Pancreas (tissue), 10 donors: ENCODE results near the gene PIK3CB. TPM values are rescaled to one million over a fixed set of nuclear protein-coding genes. Genes with fewer than 3 reads are reported as not detected.

Experiments used
- ATAC-seq, 4 donors: fragments of 200-7000 bp; cut with Tn5 transposase; one replicate each; pipeline versions ENCODE4 v1.8.0 to v1.9.1; 2020; ENCODE audit warnings: mild to moderate bottlenecking in 4 of 4, moderate library complexity in 4 of 4
- DNase-seq, 6 donors: peaks; one replicate each; pipeline ENCODE4 v3.0.0-alpha.2; 2020
- FAIRE-seq: peaks from 2 replicates; lab custom pipeline; 2012; peaks lifted over from hg19 to GRCh38; lab: Jason Lieb, UNC
- H3K27ac ChIP-seq, 4 donors: fragments of 200-600 bp; sonication (generic); 1 replicate in 3 of 4; 2 replicates in 1 of 4; pipeline versions ENCODE4 v1.5.0 to v1.8.0; 2020
- H3K27me3 ChIP-seq, 4 donors: fragments of 200-600 bp; one replicate each; pipeline ENCODE4 v1.8.0; 2021
- H3K36me3 ChIP-seq, 3 donors: fragments of 200-600 bp; sonication (generic) in 1 of 3; one replicate each; pipeline versions ENCODE4 v1.5.0 to v1.8.0; 2020 to 2021
- H3K4me1 ChIP-seq, 3 donors: fragments of 200-600 bp; one replicate each; pipeline ENCODE4 v1.8.0; 2021
- H3K4me3 ChIP-seq, 4 donors: fragments of 200-600 bp; sonication (generic) in 2 of 4; one replicate each; pipeline versions ENCODE4 v1.5.0 to v1.8.0; 2020 to 2021
- H3K9me3 ChIP-seq, 4 donors: fragments of 200-600 bp; one replicate each; pipeline ENCODE4 v1.8.0; 2021
- WGBS, 2 donors: extraction: QIAGEN DNeasy Blood & Tissue Kit; methylation state at CpG; one replicate each; pipeline ENCODE4 v1.1.7; 2013; 5-methylcytosine and 5-hydroxymethylcytosine counted together
- intact Hi-C, 3 donors: fragments of 100-400 bp; cut with DNase I; formaldehyde crosslinking; loops; one replicate each; pipeline versions ENCODE4 v1.11.1 to v1.14.2; 2022
- polyA plus RNA-seq, 2 donors: library from polyadenylated mRNA; stranded (reverse); fragments of 200-250 nt; gene quantifications; one replicate each; pipeline ENCODE4 v1.2.3, GENCODE V29; 2013
- total RNA-seq, 6 donors: library from RNA; stranded (reverse); fragmentation: NEBNext Ultra II Directional in 4 of 6; extraction: Animal tissue kit (Norgen Biotek cat#: 25700) in 4 of 6; gene quantifications; one replicate each; pipeline versions ENCODE4 v1.2.1 to v1.2.4, GENCODE V29; 2021 to 2023
- TF ChIP-seq, protein P1 (sequence below), 4 donors: fragments of 200-600 bp; sonication (generic) in 3 of 4; IDR thresholded peaks; one replicate each; pipeline versions ENCODE4 v1.5.0 to v1.8.0; 2021; ENCODE audit warnings: antibody characterized with exemption in 4 of 4
- donor health status: healthy with polysubstance abuse.
- donor health status: DM: no; HTN: no; CAD: no; lungs with moderate emphysema.
- donor health status: DM: no; HTN: no; CAD: no.
- donor health status: control.
- donor health status: control.
- donor health status: Bipolar disorder and iron deficiency.
- donor health status: DM: yes; HTN: yes; CAD: no.
- donor health status: DM: no; HTN: no; CAD: no.
- donor health status: DM: no; HTN: no; CAD: no.
- donor health status: DM: yes; HTN: yes; CAD: no.

PIK3CB gene
- total and polyA plus RNA-seq, 8 donors: 8.2 to 36.4 (median 24.4) TPM

DNA sequence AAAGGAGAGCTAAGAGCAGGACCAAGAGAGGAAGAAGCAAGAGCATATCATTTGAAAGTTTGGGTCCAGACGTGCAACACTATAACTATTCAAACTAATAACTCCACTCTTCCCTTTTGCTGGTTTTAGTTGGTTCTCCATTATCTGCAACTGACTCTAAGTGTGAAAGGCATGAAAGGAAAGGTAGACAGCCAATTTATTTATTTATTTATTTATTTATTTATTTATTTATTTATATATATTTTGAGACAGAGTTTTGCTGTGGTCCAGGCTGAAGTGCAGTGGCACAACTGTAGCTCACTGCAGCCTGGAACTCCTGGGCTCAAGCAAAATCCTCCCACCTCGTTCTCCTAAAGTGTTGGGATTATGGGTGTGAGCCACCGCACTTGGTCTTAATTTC lies 22.1 kb upstream of the PIK3CB start:
- TF ChIP-seq, protein P1, sequence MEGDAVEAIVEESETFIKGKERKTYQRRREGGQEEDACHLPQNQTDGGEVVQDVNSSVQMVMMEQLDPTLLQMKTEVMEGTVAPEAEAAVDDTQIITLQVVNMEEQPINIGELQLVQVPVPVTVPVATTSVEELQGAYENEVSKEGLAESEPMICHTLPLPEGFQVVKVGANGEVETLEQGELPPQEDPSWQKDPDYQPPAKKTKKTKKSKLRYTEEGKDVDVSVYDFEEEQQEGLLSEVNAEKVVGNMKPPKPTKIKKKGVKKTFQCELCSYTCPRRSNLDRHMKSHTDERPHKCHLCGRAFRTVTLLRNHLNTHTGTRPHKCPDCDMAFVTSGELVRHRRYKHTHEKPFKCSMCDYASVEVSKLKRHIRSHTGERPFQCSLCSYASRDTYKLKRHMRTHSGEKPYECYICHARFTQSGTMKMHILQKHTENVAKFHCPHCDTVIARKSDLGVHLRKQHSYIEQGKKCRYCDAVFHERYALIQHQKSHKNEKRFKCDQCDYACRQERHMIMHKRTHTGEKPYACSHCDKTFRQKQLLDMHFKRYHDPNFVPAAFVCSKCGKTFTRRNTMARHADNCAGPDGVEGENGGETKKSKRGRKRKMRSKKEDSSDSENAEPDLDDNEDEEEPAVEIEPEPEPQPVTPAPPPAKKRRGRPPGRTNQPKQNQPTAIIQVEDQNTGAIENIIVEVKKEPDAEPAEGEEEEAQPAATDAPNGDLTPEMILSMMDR (IDR thresholded peaks at IDR 0.05): no peak
- no peak overlapping the region for H3K27ac ChIP-seq
- H3K4me1 ChIP-seq: peaks cover 0 to 7% (median 2%) of the 10 kb centered on the region in 3 donors
- DNase-seq (no peak), FAIRE-seq (no peak), ATAC-seq (no peak)
- H3K9me3 ChIP-seq: no peaks in the 10 kb centered on the region
- H3K27me3 ChIP-seq: no peaks in the 10 kb centered on the region
- no peaks in the 10 kb centered on the region for H3K36me3 ChIP-seq
- no peak overlapping the region for H3K4me3 ChIP-seq
- intact Hi-C loops: no loop called here
- 93 to 97% methylated on average over 3 of the region's 3 CpGs for WGBS, 2 donors

DNA sequence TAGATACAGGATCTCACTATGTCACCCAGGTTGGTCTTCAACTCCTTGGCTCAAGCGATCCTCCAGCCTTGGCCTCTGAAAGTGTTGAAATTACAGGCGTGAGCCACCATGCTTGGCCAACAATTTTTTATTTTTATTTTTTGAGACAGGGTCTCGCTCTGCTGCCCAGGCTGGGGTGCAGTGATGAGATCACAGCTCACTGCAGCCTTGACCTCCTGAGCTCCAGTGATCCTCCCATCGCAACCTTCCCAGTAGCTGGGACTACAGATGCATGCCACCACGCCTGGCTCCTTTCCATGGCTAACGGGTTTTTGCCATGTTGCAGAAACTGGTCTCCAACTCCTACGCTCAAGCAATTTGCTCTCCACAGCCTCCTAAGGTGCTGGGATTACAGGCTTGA lies 20.2 kb upstream of the PIK3CB start:
- Histone ChIP-seq H3K9me3 (no peaks in the 10 kb centered on the region), H3K36me3 (no peaks in the 10 kb centered on the region), H3K4me1 (no peaks in the 10 kb centered on the region), H3K27me3 (no peaks in the 10 kb centered on the region), H3K27ac (no peak overlapping the region), H3K4me3 (no peak overlapping the region)
- no peak for ATAC-seq
- TF ChIP-seq, protein P1 (IDR thresholded peaks at IDR 0.05): no peak
- 92 to 97% methylated on average over 7 of the region's 7 CpGs for WGBS, 2 donors
- FAIRE-seq: no peak
- intact Hi-C loops: no loop called here
- DNase-seq: no peak

DNA sequence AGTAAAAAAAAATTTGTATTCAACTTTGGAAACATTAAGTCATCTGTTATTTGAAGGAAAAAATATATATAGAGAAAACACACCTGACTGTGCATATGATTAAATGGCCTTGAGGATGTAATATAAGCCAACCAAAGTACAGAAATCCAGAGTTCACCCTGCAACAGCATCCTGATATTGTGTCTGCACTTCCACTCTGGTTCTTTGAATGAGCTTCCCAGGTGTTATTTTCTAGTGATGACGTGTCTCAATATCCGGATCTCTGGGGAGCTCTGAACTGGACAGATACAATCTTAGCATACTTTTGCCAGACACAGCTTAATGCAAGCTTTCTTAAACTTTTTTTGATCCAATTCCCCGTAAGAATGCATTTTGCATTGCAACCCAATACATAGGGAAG lies 19.5 kb upstream of the PIK3CB start:
- Histone ChIP-seq H3K36me3 (no peaks in the 10 kb centered on the region), H3K4me3 (no peak overlapping the region), H3K27ac (no peak overlapping the region), H3K9me3 (no peaks in the 10 kb centered on the region), H3K4me1 (no peaks in the 10 kb centered on the region), H3K27me3 (no peaks in the 10 kb centered on the region)
- FAIRE-seq (no peak), DNase-seq (no peak), ATAC-seq (no peak)
- TF ChIP-seq, protein P1 (IDR thresholded peaks at IDR 0.05): no peak
- intact Hi-C loops: no loop called here
- WGBS, 2 donors: 85 to 86% methylated on average over 3 of the region's 3 CpGs

DNA sequence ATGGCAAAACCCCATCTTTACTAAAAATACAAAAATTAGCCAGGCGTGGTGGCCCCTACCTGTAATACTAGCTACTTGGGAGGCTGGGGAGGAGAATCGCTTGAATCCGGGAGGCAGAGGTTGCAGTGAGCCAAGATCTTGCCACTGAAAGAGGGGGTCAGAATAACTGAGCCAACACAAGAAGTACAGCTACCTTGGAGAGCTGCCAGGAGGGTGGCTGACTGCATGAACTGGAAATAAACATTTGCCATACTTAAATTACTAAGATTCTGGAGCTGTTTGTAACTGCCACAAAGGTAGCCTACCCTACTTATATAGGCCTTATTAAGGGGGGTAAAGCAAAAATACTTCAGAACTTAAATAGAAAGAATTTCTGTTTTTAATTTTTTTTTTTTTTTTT lies 15.4 kb upstream of the PIK3CB start:
- WGBS, 2 donors: 66 to 73% methylated on average over 3 of the region's 3 CpGs

DNA sequence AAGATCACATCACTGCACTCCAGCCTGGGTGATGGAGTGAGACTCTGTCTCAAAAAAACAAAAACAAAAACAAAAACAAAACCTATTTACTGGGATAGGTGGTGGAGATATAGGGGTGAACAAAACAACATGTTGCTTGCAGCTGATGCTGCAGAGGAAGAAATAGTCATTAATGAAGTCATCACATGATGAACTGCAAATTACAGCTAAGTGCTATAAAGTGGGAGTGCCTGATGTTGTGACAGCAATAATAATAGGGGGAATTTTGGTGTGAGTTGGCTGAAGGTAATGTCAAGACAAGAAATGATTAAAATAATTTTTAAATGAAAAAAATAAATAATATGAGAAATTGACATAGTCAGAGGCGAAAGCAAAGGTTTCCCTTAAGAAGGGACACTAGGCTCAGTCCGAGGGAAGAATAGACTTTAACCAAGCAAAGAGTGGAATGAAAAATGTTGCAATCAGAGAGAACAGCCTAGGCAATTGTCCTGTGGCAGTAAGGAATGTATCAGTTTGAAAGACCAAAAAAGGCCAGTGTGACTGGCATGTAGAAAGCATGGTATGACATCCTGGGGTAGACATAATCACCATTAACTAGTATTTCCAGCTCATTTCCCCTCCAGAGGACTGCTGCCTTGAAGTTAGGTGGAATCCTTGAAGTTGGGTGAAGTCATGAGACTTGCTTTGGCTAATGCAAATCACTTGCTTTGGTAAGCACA lies 14.7 kb upstream of the PIK3CB start:
- DNase-seq (no peak), ATAC-seq (no peak), FAIRE-seq (no peak)
- Histone ChIP-seq H3K4me3 (no peak overlapping the region), H3K4me1 (no peaks in the 10 kb centered on the region), H3K27me3 (no peaks in the 10 kb centered on the region), H3K27ac (no peak overlapping the region), H3K36me3 (no peaks in the 10 kb centered on the region), H3K9me3 (no peaks in the 10 kb centered on the region)
- intact Hi-C loops: no loop called here
- TF ChIP-seq, protein P1 (IDR thresholded peaks at IDR 0.05): no peak
- 91 to 95% methylated on average over 2 of the region's 2 CpGs for WGBS, 2 donors

More for the DNA sequence above, 15.4 kb upstream of the PIK3CB start:
- H3K4me3 ChIP-seq: no peak overlapping the region
- no peak for ATAC-seq
- TF ChIP-seq, protein P1 (IDR thresholded peaks at IDR 0.05): no peak
- H3K36me3 ChIP-seq: no peaks in the 10 kb centered on the region
- no peaks in the 10 kb centered on the region for H3K27me3 ChIP-seq
- H3K9me3 ChIP-seq: no peaks in the 10 kb centered on the region
- no peak overlapping the region for H3K27ac ChIP-seq
- no peak for FAIRE-seq
- H3K4me1 ChIP-seq: no peaks in the 10 kb centered on the region
- intact Hi-C loops: no loop called here
- DNase-seq: peak in 1 of 6 donors; percentile 36
